Measurements from ENCODE around the gene KIN.

The KIN gene

GRCh38 chr10:7702288-7702812 lies 85.4 kb downstream of the KIN start:
- DNase-seq (ENCODE audit: low read depth) = no peak
- TF ChIP-seq CTCF (IDR thresholded peaks at IDR 0.05; ENCODE audit: control insufficient read depth, insufficient read depth, low read depth, low read length, missing control alignments) = no peak
- H3K4me3 ChIP-seq (ENCODE audit: control insufficient read depth, low read depth, low read length) = no peak overlapping the region

GRCh38 chr10:7701158-7701742 lies 86.5 kb downstream of the KIN start:
- no peak for TF ChIP-seq CTCF (IDR thresholded peaks at IDR 0.05; ENCODE audit: control insufficient read depth, insufficient read depth, low read depth, low read length, missing control alignments)
- no peak overlapping the region for H3K4me3 ChIP-seq (ENCODE audit: control insufficient read depth, low read depth, low read length)
- DNase-seq (ENCODE audit: low read depth) = no peak
